Endothelial cell of umbilical vein (primary cell): Measurements from ENCODE around the gene LPIN2. TPM values are rescaled to one million over a fixed set of nuclear protein-coding genes. Genes with fewer than 3 reads are reported as not detected.
"Not testable (repeated sequence)": the region's sequence is repeated elsewhere in the genome, so short reads cannot be mapped to it uniquely, and the experiment has no call there.

Experiments
- BruUV-seq: library from RNA; stranded (reverse); fragments of 400-500 nt; replicated peaks from 2 replicates; lab custom pipeline; 2021; lab: Mats Ljungman, UMichigan
- CTCF ChIA-PET: fragments of 300-600, 350-600 bp; sonication (Branson Sonifier 250); formaldehyde crosslinking; loops from one replicate; lab custom pipeline; 2021; ENCODE audit warnings: antibody characterized with exemption, inconsistent platforms; lab: Charles Lee
- POLR2A ChIA-PET: fragments of 300-600, 350-600 bp; sonication (Branson Sonifier 250); formaldehyde crosslinking; loops from one replicate; lab custom pipeline; 2021; ENCODE audit warnings: antibody characterized with exemption, inconsistent platforms; lab: Charles Lee
- DNase-seq: peaks from one replicate; pipeline ENCODE4 v3.0.0-alpha.2; 2011; ENCODE audit warnings: low read depth, low spot score
- FAIRE-seq: peaks from 2 replicates; lab custom pipeline; 2011; peaks lifted over from hg19 to GRCh38; lab: Jason Lieb, UNC
- H2AFZ ChIP-seq: 2 replicates; pipeline ENCODE4 v1.6.0; 2012; ENCODE audit warnings: low read depth, low read length, control low read depth, inconsistent platforms
- H3K27ac ChIP-seq: 2 replicates; pipeline ENCODE4 v1.5.1; 2011; ENCODE audit warnings: low read depth, mild to moderate bottlenecking, control low read depth, low read length, moderate library complexity; ENCODE audit not compliant: insufficient read depth
- H3K27me3 ChIP-seq, 2 experiments: 2 replicates each; pipeline versions ENCODE4 v1.6.0 to v1.6.1; 2011; ENCODE audit warnings: low read length in 2 of 2, mixed read lengths in 1 of 2; ENCODE audit not compliant: control insufficient read depth in 2 of 2, insufficient read depth in 2 of 2
- H3K36me3 ChIP-seq, 2 experiments: 2 replicates in 1 of 2; 3 replicates in 1 of 2; pipeline ENCODE4 v1.5.1; 2011; ENCODE audit warnings: low read length in 2 of 2, mild to moderate bottlenecking in 1 of 2, moderate library complexity in 1 of 2; ENCODE audit not compliant: control insufficient read depth in 2 of 2, insufficient read depth in 2 of 2; ENCODE audit errors: extremely low read depth in 1 of 2
- H3K4me1 ChIP-seq: 3 replicates; pipeline ENCODE4 v1.5.1; 2011; ENCODE audit warnings: mild to moderate bottlenecking, low read length; ENCODE audit not compliant: control insufficient read depth, insufficient read depth; ENCODE audit errors: extremely low read depth
- H3K4me2 ChIP-seq: 2 replicates; pipeline ENCODE4 v1.6.1; 2011; ENCODE audit warnings: low read length, control low read depth, mixed read lengths; ENCODE audit not compliant: insufficient read depth
- H3K4me3 ChIP-seq, 3 experiments: fragments of 200-600 bp in 1 of 3; sonication (generic), shearing (Covaris generic) in 1 of 3; replicated peaks in 1 of 3; 2 replicates each; pipeline ENCODE4 v1.5.1; 2011 to 2016; ENCODE audit warnings: control low read depth in 3 of 3, low read length in 3 of 3, mild to moderate bottlenecking in 2 of 3, inconsistent platforms in 1 of 3, low read depth in 1 of 3, moderate library complexity in 1 of 3; ENCODE audit not compliant: insufficient read depth in 1 of 3
- H3K79me2 ChIP-seq: 2 replicates; pipeline ENCODE4 v1.6.0; 2012; ENCODE audit warnings: low read length, inconsistent platforms; ENCODE audit not compliant: control insufficient read depth, insufficient read depth
- H3K9ac ChIP-seq: replicated peaks from 2 replicates; pipeline ENCODE3; 2011; ENCODE audit warnings: low read length, control low read depth; ENCODE audit not compliant: insufficient read depth; ENCODE audit errors: extremely low read depth
- H3K9me1 ChIP-seq: replicated peaks from 3 replicates; pipeline ENCODE4 v1.6.0; 2011; ENCODE audit warnings: mild to moderate bottlenecking, low read length; ENCODE audit not compliant: control insufficient read depth, insufficient read depth; ENCODE audit errors: extremely low read depth
- H3K9me3 ChIP-seq: replicated peaks from 2 replicates; pipeline ENCODE4 v1.5.1; 2012; ENCODE audit warnings: low read length, inconsistent platforms; ENCODE audit not compliant: control insufficient read depth, insufficient read depth
- H4K20me1 ChIP-seq: replicated peaks from 2 replicates; pipeline ENCODE3; 2011; ENCODE audit warnings: mild to moderate bottlenecking, low read length; ENCODE audit not compliant: control insufficient read depth, insufficient read depth; ENCODE audit errors: extremely low read depth
- EZH2 ChIP-seq: IDR thresholded peaks from 2 replicates; pipeline ENCODE4 v1.6.1; 2012; ENCODE audit warnings: borderline replicate concordance, low read depth, mild to moderate bottlenecking, moderate library complexity, low read length, inconsistent platforms; ENCODE audit not compliant: severe bottlenecking
- FOS ChIP-seq: IDR thresholded peaks from 2 replicates; pipeline ENCODE4 v1.6.1; 2011; ENCODE audit warnings: mild to moderate bottlenecking, low read length, moderate library complexity, borderline replicate concordance; ENCODE audit not compliant: insufficient read depth
- GATA2 ChIP-seq: IDR thresholded peaks from 2 replicates; pipeline ENCODE4 v1.7.0; 2011; ENCODE audit warnings: low read depth, mild to moderate bottlenecking, moderate library complexity, mixed read lengths, low read length; ENCODE audit not compliant: insufficient read length, insufficient read depth
- JUN ChIP-seq: IDR thresholded peaks from 2 replicates; pipeline ENCODE4 v1.6.1; 2011; ENCODE audit warnings: borderline replicate concordance, low read depth; ENCODE audit not compliant: insufficient read length, insufficient read depth
- MYC ChIP-seq: IDR thresholded peaks from one replicate; pipeline ENCODE4 v1.6.1; 2011; ENCODE audit warnings: mild to moderate bottlenecking, low read depth, low read length
- POLR2A ChIP-seq: IDR thresholded peaks from 2 replicates; pipeline ENCODE4 v1.6.1; 2012; ENCODE audit warnings: low read depth, mild to moderate bottlenecking, control low read depth, low read length
- POLR2AphosphoS5 ChIP-seq: IDR thresholded peaks from 2 replicates; pipeline ENCODE4 v1.6.1; 2012; ENCODE audit warnings: low read depth, mild to moderate bottlenecking, control low read depth, low read length, moderate library complexity; ENCODE audit not compliant: insufficient read depth
- dilution Hi-C: fragments of 300-500 bp; cut with MboI; formaldehyde crosslinking; loops from one replicate; pipeline ENCODE4 v1.15.0; 2019; ENCODE audit warnings: low sequenced_read_pairs; ENCODE audit not compliant: extremely low pct_ligation_motif_present
- intact Hi-C: fragments of 100-400 bp; cut with micrococcal nuclease; formaldehyde crosslinking; loops from one replicate; pipeline ENCODE4 v1.10.0; 2022
- polyA plus RNA-seq, 4 experiments: library from polyadenylated mRNA; depleted of rRNA in 3 of 4; stranded (reverse) in 3 of 4; unstranded in 1 of 4; fragments of >200 nt; gene quantifications; 2 replicates each; pipeline versions ENCODE4 v1.2.1 to v1.2.3, GENCODE V29; 2011 to 2012; ENCODE audit warnings: missing spikeins in 1 of 4
- total RNA-seq: library from RNA; stranded (reverse); gene quantifications from 2 replicates; pipeline ENCODE4 v1.2.3, GENCODE V29; 2021
- TF ChIP-seq, protein P1 (sequence below): IDR thresholded peaks from 2 replicates; pipeline ENCODE4 v1.6.1; 2011; ENCODE audit not compliant: insufficient read depth, insufficient read length
- TF ChIP-seq, protein P2 (sequence below), 2 donors: IDR thresholded peaks; 1 replicate in 1 of 2; 2 replicates in 1 of 2; pipeline ENCODE4 v1.5.1; 2011; ENCODE audit warnings: low read length in 2 of 2, mild to moderate bottlenecking in 2 of 2, moderate library complexity in 2 of 2, control low read depth in 1 of 2, inconsistent platforms in 1 of 2, low read depth in 1 of 2; ENCODE audit not compliant: insufficient read depth in 1 of 2; ENCODE audit errors: extremely low read depth in 1 of 2

Gene LPIN2
- total and polyA plus RNA-seq, 2 donors (not counting 3 experiments of a cell fraction or from before 2014, with no cell fraction given) = 14.7 to 24.4 TPM

DNA sequence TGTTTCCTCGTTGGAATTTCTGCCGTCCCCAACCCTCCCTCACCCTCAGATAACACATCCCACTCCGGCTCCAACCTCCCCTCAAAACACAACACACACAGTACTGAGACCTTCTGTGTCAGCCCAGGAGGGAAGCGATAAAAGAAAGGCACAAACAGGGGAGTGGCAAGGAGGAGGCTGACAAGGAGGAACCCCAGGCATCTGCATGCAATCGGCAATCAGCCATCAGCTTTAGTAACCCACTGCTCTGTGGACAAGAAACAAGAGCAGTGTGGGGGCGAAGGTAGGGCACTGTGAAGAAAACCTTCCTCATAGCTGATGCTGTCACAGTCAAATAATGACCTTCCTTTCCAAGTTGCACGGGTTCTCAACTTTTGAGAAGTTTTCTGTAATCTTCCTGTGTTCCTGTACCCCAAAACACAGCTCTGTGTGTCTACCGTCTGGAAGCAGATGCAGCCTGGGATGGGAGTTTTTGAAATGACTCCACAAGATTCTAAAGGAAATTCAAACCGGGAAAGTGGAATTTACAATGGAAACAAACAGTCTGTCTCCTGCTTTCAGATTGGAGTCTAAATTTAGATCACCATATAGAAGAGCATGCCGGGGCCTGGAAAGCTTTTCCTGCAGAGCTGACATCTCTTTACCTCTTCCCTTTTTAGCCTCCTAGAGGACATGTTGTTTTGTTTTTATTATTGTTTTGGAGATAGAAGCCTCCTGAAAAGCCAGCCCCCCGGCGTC is 16.4 kb upstream of the LPIN2 start:
- FAIRE-seq (peak; percentile 53), DNase-seq (peak; percentile 72)
- H3K27ac ChIP-seq = no peak overlapping the region
- H3K36me3 ChIP-seq = no peaks in the 10 kb centered on the region
- no peaks in the 10 kb centered on the region for H3K79me2 ChIP-seq
- ChIA-PET CTCF (interaction anchor here (0.6 to 2.8 kb wide), 7 partner anchors 10 to 99 kb away, joined by 3 to 14 read pairs (median 4); no protein-coding TSS in a partner anchor), POLR2A (no interaction called here)
- H3K9ac ChIP-seq = no peak overlapping the region
- dilution Hi-C loops = no loop called here
- H3K4me1 ChIP-seq = peaks cover 9% of the 10 kb centered on the region
- H3K9me1 ChIP-seq = no peaks in the 10 kb centered on the region
- TF ChIP-seq MYC (no peak), EZH2 (no peak), FOS (no peak), GATA2 (no peak), JUN (no peak), POLR2AphosphoS5 (no peak), POLR2A (no peak)
- TF ChIP-seq, protein P1, sequence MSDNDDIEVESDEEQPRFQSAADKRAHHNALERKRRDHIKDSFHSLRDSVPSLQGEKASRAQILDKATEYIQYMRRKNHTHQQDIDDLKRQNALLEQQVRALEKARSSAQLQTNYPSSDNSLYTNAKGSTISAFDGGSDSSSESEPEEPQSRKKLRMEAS = no peak
- TF ChIP-seq, protein P2, sequence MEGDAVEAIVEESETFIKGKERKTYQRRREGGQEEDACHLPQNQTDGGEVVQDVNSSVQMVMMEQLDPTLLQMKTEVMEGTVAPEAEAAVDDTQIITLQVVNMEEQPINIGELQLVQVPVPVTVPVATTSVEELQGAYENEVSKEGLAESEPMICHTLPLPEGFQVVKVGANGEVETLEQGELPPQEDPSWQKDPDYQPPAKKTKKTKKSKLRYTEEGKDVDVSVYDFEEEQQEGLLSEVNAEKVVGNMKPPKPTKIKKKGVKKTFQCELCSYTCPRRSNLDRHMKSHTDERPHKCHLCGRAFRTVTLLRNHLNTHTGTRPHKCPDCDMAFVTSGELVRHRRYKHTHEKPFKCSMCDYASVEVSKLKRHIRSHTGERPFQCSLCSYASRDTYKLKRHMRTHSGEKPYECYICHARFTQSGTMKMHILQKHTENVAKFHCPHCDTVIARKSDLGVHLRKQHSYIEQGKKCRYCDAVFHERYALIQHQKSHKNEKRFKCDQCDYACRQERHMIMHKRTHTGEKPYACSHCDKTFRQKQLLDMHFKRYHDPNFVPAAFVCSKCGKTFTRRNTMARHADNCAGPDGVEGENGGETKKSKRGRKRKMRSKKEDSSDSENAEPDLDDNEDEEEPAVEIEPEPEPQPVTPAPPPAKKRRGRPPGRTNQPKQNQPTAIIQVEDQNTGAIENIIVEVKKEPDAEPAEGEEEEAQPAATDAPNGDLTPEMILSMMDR (IDR thresholded peaks at IDR 0.05; ENCODE audit: extremely low read depth in 1 of 2, insufficient read depth in 1 of 2, low read depth in 1 of 2, low read length in 2 of 2) = no peak
- no peaks in the 10 kb centered on the region for H3K27me3 ChIP-seq
- no peaks in the 10 kb centered on the region for H4K20me1 ChIP-seq
- no peak overlapping the region for H3K4me2 ChIP-seq
- H3K4me3 ChIP-seq = no peak overlapping the region
- BruUV-seq = no TSS peak
- intact Hi-C loops = loop anchor here (1.0 kb wide), 1 partner anchor 14 kb away; no protein-coding TSS in a partner anchor
- H3K9me3 ChIP-seq = no peaks in the 10 kb centered on the region
- H2AFZ ChIP-seq = peak overlapping the region; percentile 56

DNA sequence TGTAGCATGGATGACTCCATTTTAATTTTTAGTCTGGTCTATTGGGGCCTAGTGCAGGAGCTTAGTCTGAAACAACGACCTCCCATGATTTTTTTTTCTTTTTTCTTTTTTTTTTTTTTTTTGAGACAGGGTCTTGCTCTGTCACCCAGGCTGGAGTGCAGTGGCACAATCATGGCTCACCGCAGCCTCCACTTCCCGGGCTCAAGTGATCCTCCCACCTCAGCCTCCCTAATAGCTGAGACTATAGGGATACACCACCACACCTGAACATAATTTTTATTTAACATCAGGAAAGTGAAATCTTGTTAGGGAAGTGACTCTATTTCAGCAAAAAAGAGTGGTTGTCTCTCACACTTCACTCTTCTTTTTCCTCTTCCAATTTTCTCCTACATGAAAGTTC is 15.2 kb upstream of the LPIN2 start:
- H3K4me1 ChIP-seq, H4K20me1 ChIP-seq, H3K4me2 ChIP-seq, H3K9me1 ChIP-seq, H3K36me3 ChIP-seq, H3K79me2 ChIP-seq, H3K9ac ChIP-seq, H3K27ac ChIP-seq, intact Hi-C loops, FAIRE-seq, dilution Hi-C loops, BruUV-seq, H3K4me3 ChIP-seq, DNase-seq, H3K27me3 ChIP-seq, POLR2A ChIA-PET, H3K9me3 ChIP-seq, H2AFZ ChIP-seq: not testable (repeated sequence)
- CTCF ChIA-PET = interaction anchor here (0.9 to 2.8 kb wide), 2 partner anchors 35 to 43 kb away, joined by 3 to 14 read pairs; no protein-coding TSS in a partner anchor
